ENCODE measurements around the gene UBXN11. TPM values are rescaled to one million over a fixed set of nuclear protein-coding genes. Genes with fewer than 3 reads are reported as not detected.

UBXN11 gene
- polyA plus RNA-seq, 1 of the 3 experiments (the other 2 are of a cell fraction) = 30.6 TPM

DNA sequence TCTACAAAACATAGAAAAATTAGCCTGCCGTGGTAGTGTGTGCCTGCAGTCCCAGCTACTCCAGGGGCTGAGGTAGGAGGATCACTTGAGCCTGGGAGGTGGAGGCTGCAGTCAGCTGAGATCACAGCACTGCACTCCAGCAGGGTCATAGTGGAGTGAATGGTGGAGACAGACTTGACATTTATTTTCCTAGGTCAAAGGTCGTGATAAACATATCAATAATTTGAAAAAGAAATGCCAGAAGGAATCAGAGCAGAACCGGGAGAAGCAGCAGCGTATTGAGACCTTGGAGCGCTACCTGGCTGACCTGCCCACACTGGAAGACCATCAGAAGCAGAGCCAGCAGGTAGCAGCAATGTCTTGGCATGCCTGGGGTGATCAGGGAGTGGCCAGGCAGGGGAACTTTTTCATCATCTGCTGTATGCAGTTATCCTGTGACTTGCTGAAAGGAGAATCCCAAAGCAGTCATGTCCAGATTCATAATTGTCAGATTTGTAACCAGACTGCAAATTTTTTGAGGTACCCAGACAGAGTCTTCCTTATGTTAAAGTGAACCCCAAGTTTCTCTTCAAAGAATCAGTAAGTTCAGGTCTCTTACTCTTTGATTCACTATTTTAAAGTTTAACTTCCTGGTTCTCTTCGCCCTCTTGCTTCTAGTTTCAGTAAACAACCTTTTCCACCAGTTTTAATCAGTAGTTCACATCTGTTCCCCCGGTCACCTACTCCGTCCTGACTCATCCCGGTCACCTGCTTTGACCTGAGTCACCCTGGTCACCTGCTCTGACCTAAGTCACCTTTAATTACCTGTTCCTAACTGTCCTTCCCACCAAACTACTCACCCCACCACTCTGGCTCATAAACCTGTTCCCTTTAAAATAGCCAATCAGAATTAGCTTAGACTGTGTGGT, 37.9 kb downstream of the UBXN11 start:
- WGBS (ENCODE audit: low lambda C conversion rate) = 95% methylated on average over 9 of the region's 9 CpGs
- no peak overlapping the region for H3K27ac ChIP-seq (ENCODE audit: low read depth in 2 of 2, low read length in 1 of 2)
- no peak overlapping the region for H3K4me2 ChIP-seq
- no peak overlapping the region; a peak in 1 of 4 replicates for H3K4me3 ChIP-seq (ENCODE audit: low read depth in 2 of 2, low read length in 1 of 2)
- H3K36me3 ChIP-seq (replicated peaks in 1 of 2; ENCODE audit: control insufficient read depth in 1 of 2, insufficient read depth in 2 of 2, low read length in 1 of 2) = peaks cover 34 to 51% of the 10 kb centered on the region in 2 experiments
- H3F3A ChIP-seq (replicated peaks; ENCODE audit: insufficient read depth) = no peaks in the 10 kb centered on the region
- CTCF ChIA-PET = interaction anchor here (0.7 to 1.8 kb wide), 5 partner anchors 8 to 62 kb away, joined by 3 to 6 read pairs (median 3); partner anchors contain the start of gene SH3BGRL3
- POLR2A ChIA-PET = no interaction called here
- H4K20me1 ChIP-seq (ENCODE audit: insufficient read depth) = no peaks in the 10 kb centered on the region
- no peak overlapping the region for H2AFZ ChIP-seq (ENCODE audit: low read depth)
- H3K4me1 ChIP-seq (ENCODE audit: control insufficient read depth in 1 of 2, insufficient read depth in 2 of 2, low read depth in 1 of 2, low read length in 1 of 2) = no peaks in the 10 kb centered on the region
- no peaks in the 10 kb centered on the region for H3K27me3 ChIP-seq (ENCODE audit: insufficient read depth)
- H3K9ac ChIP-seq = no peak overlapping the region
- no peaks in the 10 kb centered on the region for H3K79me2 ChIP-seq (ENCODE audit: insufficient read depth)
- no peaks in the 10 kb centered on the region for H3K9me2 ChIP-seq
- DNase-seq = no peak
- TF ChIP-seq, protein P1, sequence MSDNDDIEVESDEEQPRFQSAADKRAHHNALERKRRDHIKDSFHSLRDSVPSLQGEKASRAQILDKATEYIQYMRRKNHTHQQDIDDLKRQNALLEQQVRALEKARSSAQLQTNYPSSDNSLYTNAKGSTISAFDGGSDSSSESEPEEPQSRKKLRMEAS (IDR thresholded peaks at IDR 0.05; ENCODE audit: low read depth) = no peak
- no peak for TF ChIP-seq EZH2phosphoT487 (IDR thresholded peaks at IDR 0.05; ENCODE audit: borderline replicate concordance, low read depth)
- no peak for TF ChIP-seq RAD21 (IDR thresholded peaks at IDR 0.05; ENCODE audit: low read length)
- peaks cover 8% of the 10 kb centered on the region; the same call in 1 of the 2 replicates for H3K9me3 ChIP-seq

DNA sequence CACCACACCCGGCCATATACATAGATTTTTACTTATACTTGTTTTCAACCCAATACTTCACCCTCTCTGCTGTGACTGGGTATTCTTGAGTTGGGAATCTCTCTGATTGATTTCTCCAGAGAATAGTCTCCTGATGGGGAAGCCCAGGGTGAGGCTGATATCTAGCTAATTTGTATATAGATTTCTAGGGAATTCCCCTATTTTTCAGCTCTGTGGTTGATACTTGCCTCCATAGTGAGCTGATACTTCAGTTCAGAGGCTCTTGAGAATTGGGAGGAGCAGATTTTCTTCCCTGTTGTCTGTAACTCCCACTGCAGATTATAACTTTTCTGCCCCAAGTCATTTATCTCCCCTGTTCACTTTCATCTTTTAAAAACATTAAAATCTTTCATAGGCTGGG, 41.0 kb downstream of the UBXN11 start:
- H3K4me2 ChIP-seq = no peak overlapping the region
- H3K4me1 ChIP-seq (ENCODE audit: control insufficient read depth in 1 of 2, insufficient read depth in 2 of 2, low read depth in 1 of 2, low read length in 1 of 2) = no peaks in the 10 kb centered on the region
- H3K27ac ChIP-seq (ENCODE audit: low read depth in 2 of 2, low read length in 1 of 2) = no peak overlapping the region
- TF ChIP-seq SMC3 (IDR thresholded peaks at IDR 0.05; ENCODE audit: low read depth, low read length) = no peak
- TF ChIP-seq, protein P2, sequence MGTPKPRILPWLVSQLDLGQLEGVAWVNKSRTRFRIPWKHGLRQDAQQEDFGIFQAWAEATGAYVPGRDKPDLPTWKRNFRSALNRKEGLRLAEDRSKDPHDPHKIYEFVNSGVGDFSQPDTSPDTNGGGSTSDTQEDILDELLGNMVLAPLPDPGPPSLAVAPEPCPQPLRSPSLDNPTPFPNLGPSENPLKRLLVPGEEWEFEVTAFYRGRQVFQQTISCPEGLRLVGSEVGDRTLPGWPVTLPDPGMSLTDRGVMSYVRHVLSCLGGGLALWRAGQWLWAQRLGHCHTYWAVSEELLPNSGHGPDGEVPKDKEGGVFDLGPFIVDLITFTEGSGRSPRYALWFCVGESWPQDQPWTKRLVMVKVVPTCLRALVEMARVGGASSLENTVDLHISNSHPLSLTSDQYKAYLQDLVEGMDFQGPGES (IDR thresholded peaks at IDR 0.05; ENCODE audit: low read depth, low read length) = no peak
- no peak for TF ChIP-seq CHD2 (IDR thresholded peaks at IDR 0.05; ENCODE audit: low read length, partially characterized antibody)
- TF ChIP-seq JUND (IDR thresholded peaks at IDR 0.05) = no peak
- CTCF ChIA-PET = interaction anchor here (1.3 to 2.7 kb wide), 5 partner anchors 10 to 56 kb away, joined by 3 to 10 read pairs (median 6); partner anchors contain the start of gene CEP85
- no peak for DNase-seq
- H4K20me1 ChIP-seq (ENCODE audit: insufficient read depth) = no peaks in the 10 kb centered on the region
- POLR2A ChIA-PET = interaction anchor here (0.7 kb wide), 1 partner anchor 144 kb away, joined by 3 read pairs; no protein-coding TSS in a partner anchor
- H2AFZ ChIP-seq (ENCODE audit: low read depth) = no peak overlapping the region
- H3K4me3 ChIP-seq (ENCODE audit: low read depth in 2 of 2, low read length in 1 of 2) = no peak overlapping the region
- H3K9ac ChIP-seq = no peak overlapping the region
- H3K9me2 ChIP-seq = no peaks in the 10 kb centered on the region
- no peaks in the 10 kb centered on the region for H3K79me2 ChIP-seq (ENCODE audit: insufficient read depth)
- peaks cover 15 to 43% of the 10 kb centered on the region in 2 experiments for H3K36me3 ChIP-seq (replicated peaks in 1 of 2; ENCODE audit: control insufficient read depth in 1 of 2, insufficient read depth in 2 of 2, low read length in 1 of 2)
- H3K27me3 ChIP-seq (ENCODE audit: insufficient read depth) = no peaks in the 10 kb centered on the region
- H3F3A ChIP-seq (replicated peaks; ENCODE audit: insufficient read depth) = no peaks in the 10 kb centered on the region
- WGBS (ENCODE audit: low lambda C conversion rate) = 100% methylated on average over 1 of the region's 1 CpG
- peaks cover 8% of the 10 kb centered on the region; the same call in 1 of the 2 replicates for H3K9me3 ChIP-seq

DNA sequence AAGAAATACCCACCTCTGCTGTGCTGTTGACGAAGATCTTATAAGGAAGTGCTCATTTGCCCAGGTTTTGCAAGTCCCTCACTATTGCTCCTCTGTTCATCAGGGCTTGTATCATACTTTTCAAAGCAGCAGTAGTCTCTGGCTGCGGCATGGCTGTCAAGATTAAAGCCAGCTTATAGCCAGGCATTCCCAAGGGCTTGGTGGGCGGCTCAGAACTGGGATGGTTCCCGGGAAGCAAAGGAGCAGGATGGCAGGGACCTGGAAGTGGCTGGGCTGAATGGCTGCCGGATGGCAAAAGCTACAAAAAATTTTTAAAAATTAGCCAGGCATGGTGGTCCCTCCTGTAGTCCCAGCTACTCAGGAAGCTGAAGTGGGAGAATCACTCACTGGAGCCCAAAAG, 43.2 kb downstream of the UBXN11 start:
- H3K9ac ChIP-seq = no peak overlapping the region
- ChIA-PET POLR2A (no interaction called here), CTCF (interaction anchor here (1.0 to 2.2 kb wide), 4 partner anchors 13 to 58 kb away, joined by 3 to 8 read pairs (median 4); partner anchors contain the start of genes CEP85 and SH3BGRL3)
- 95% methylated on average over 5 of the region's 5 CpGs for WGBS (ENCODE audit: low lambda C conversion rate)
- DNase-seq = no peak
- H3K4me1 ChIP-seq (ENCODE audit: control insufficient read depth in 1 of 2, insufficient read depth in 2 of 2, low read depth in 1 of 2, low read length in 1 of 2) = no peaks in the 10 kb centered on the region
- H3K9me2 ChIP-seq = no peaks in the 10 kb centered on the region
- H3K9me3 ChIP-seq = no peaks in the 10 kb centered on the region
- H3K79me2 ChIP-seq (ENCODE audit: insufficient read depth) = no peaks in the 10 kb centered on the region
- peaks cover 15 to 24% of the 10 kb centered on the region in 2 experiments for H3K36me3 ChIP-seq (replicated peaks in 1 of 2; ENCODE audit: control insufficient read depth in 1 of 2, insufficient read depth in 2 of 2, low read length in 1 of 2)
- H3K27me3 ChIP-seq (ENCODE audit: insufficient read depth) = no peaks in the 10 kb centered on the region
- no peak overlapping the region for H3K4me2 ChIP-seq
- no peaks in the 10 kb centered on the region for H3F3A ChIP-seq (replicated peaks; ENCODE audit: insufficient read depth)
- H3K27ac ChIP-seq (ENCODE audit: low read depth in 2 of 2, low read length in 1 of 2) = no peak overlapping the region
- no peaks in the 10 kb centered on the region for H4K20me1 ChIP-seq (ENCODE audit: insufficient read depth)
- no peak overlapping the region for H3K4me3 ChIP-seq (ENCODE audit: low read depth in 2 of 2, low read length in 1 of 2)
- H2AFZ ChIP-seq (ENCODE audit: low read depth) = no peak overlapping the region
- no peak for TF ChIP-seq NRF1 (IDR thresholded peaks at IDR 0.05; ENCODE audit: low read depth, low read length)
- no peak for TF ChIP-seq SMC3 (IDR thresholded peaks at IDR 0.05; ENCODE audit: low read depth, low read length)
- no peak for TF ChIP-seq EZH2phosphoT487 (IDR thresholded peaks at IDR 0.05; ENCODE audit: borderline replicate concordance, low read depth)
- no peak for TF ChIP-seq RFX5 (IDR thresholded peaks at IDR 0.05; ENCODE audit: low read length)
- no peak for TF ChIP-seq RXRA (IDR thresholded peaks at IDR 0.05; ENCODE audit: borderline replicate concordance, low read depth)
- TF ChIP-seq RCOR1 (IDR thresholded peaks at IDR 0.05; ENCODE audit: low read length) = no peak
- TF ChIP-seq FOSL2 (IDR thresholded peaks at IDR 0.05; ENCODE audit: borderline replicate concordance, low read depth) = no peak
- TF ChIP-seq, protein P3, sequence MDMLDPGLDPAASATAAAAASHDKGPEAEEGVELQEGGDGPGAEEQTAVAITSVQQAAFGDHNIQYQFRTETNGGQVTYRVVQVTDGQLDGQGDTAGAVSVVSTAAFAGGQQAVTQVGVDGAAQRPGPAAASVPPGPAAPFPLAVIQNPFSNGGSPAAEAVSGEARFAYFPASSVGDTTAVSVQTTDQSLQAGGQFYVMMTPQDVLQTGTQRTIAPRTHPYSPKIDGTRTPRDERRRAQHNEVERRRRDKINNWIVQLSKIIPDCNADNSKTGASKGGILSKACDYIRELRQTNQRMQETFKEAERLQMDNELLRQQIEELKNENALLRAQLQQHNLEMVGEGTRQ (IDR thresholded peaks at IDR 0.05; ENCODE audit: borderline replicate concordance, low read depth, low read length) = no peak
- no peak for TF ChIP-seq RAD21 (IDR thresholded peaks at IDR 0.05; ENCODE audit: low read length)
